GM21381 (cell line): ENCODE data around the gene SMS.

Source experiments
- ATAC-seq: cut with Tn5 transposase; IDR thresholded peaks from one replicate; pipeline ENCODE4 v1.9.1; 2021; ENCODE audit warnings: mild to moderate bottlenecking, moderate library complexity; ENCODE audit not compliant: unreplicated experiment

The SMS gene

GRCh38 chrX:21975242-21975641 lies 34.7 kb downstream of the SMS start:
- no peak for ATAC-seq

GRCh38 chrX:21975812-21976211 lies 35.3 kb downstream of the SMS start:
- no peak for ATAC-seq

- no peak for ATAC-seq
Observed at GRCh38 chrX:21978346-21978745, 37.8 kb downstream of the SMS start.

- no peak for ATAC-seq
Observed at GRCh38 chrX:21982311-21982710, 41.8 kb downstream of the SMS start.

- ATAC-seq = peak; percentile 75
Observed at GRCh38 chrX:21985332-21985777, 44.8 kb downstream of the SMS start.

GRCh38 chrX:21986596-21986995 lies 46.1 kb downstream of the SMS start:
- no peak for ATAC-seq

GRCh38 chrX:21989384-21989783 lies 48.9 kb downstream of the SMS start:
- ATAC-seq = peak; percentile 44

- no peak for ATAC-seq
Observed at GRCh38 chrX:21990832-21991231, 50.3 kb downstream of the SMS start.

- no peak for ATAC-seq
Observed at GRCh38 chrX:21991504-21991903, 51.0 kb downstream of the SMS start.

GRCh38 chrX:21993265-21993664 lies 52.8 kb downstream of the SMS start:
- ATAC-seq = peak; percentile 84

GRCh38 chrX:21996872-21997455 lies 56.5 kb downstream of the SMS start:
- no peak for ATAC-seq

- no peak for ATAC-seq
Observed at GRCh38 chrX:21998037-21998436, 57.5 kb downstream of the SMS start.

GRCh38 chrX:22004866-22005265 lies 64.4 kb downstream of the SMS start:
- no peak for ATAC-seq

GRCh38 chrX:22012051-22012450 lies 71.5 kb downstream of the SMS start:
- no peak for ATAC-seq

- no peak for ATAC-seq
Observed at GRCh38 chrX:22012931-22013330, 72.4 kb downstream of the SMS start.

GRCh38 chrX:22015139-22015750 lies 74.7 kb downstream of the SMS start:
- no peak for ATAC-seq

- ATAC-seq = no peak
Observed at GRCh38 chrX:22021751-22022324, 81.3 kb downstream of the SMS start.

GRCh38 chrX:22024577-22024976 lies 84.1 kb downstream of the SMS start:
- no peak for ATAC-seq

GRCh38 chrX:22025751-22026150 lies 85.2 kb downstream of the SMS start:
- no peak for ATAC-seq

GRCh38 chrX:22026731-22027130 lies 86.2 kb downstream of the SMS start:
- ATAC-seq = no peak

- ATAC-seq = no peak
Observed at GRCh38 chrX:22032084-22032483, 91.6 kb downstream of the SMS start, which contains the start of gene PHEX. Gene PHEX (plus strand): TSS chrX:22032325. CDS start chrX:22033006, 681 bp downstream.

- ATAC-seq = no peak
Observed at GRCh38 chrX:22032506-22032905, 92.0 kb downstream of the SMS start.
